HEK293 (cell line): ENCODE results near the gene MMP19.

Experiments
- CTCF ChIP-seq: fragments of 450-650 bp; formaldehyde crosslinking; IDR thresholded peaks from 2 replicates; pipeline ENCODE4 v1.5.1; 2016; ENCODE audit warnings: missing biosample characterization, missing genetic modification characterization
- ZNF174 ChIP-seq: fragments of 450-650 bp; formaldehyde crosslinking; IDR thresholded peaks from 2 replicates; pipeline ENCODE4 v1.5.0; 2017; ENCODE audit warnings: missing biosample characterization, mild to moderate bottlenecking, missing genetic modification characterization

- TF ChIP-seq ZNF174 = no peak
- TF ChIP-seq CTCF (tag by site-specific recombination) = no peak
These were observed 46.8 kb downstream of the MMP19 start for GRCh38 chr12:55795950-55796349.
